IgD-negative memory B cell (primary cell): ENCODE measurements around the gene PRR7. TPM values are rescaled to one million over a fixed set of nuclear protein-coding genes. Genes with fewer than 3 reads are reported as not detected.

Experiments
- H3K27ac Mint-ChIP-seq, 3 donors: one replicate each; pipeline ENCODE4 v1.8.0; 2020 to 2022; ENCODE audit warnings: mild to moderate bottlenecking in 3 of 3, mixed read lengths in 3 of 3, moderate library complexity in 1 of 3
- H3K27me3 Mint-ChIP-seq: one replicate; pipeline ENCODE4 v1.8.0; 2021; ENCODE audit warnings: mixed read lengths
- H3K36me3 Mint-ChIP-seq: one replicate; pipeline ENCODE4 v1.8.0; 2020; ENCODE audit warnings: mild to moderate bottlenecking, mixed read lengths
- H3K4me1 Mint-ChIP-seq, 3 donors: one replicate each; pipeline ENCODE4 v1.8.0; 2020 to 2022; ENCODE audit warnings: mixed read lengths in 3 of 3, mild to moderate bottlenecking in 1 of 3
- H3K4me3 Mint-ChIP-seq, 4 donors: one replicate each; pipeline ENCODE4 v1.8.0; 2020 to 2022; ENCODE audit warnings: mild to moderate bottlenecking in 4 of 4, mixed read lengths in 4 of 4, moderate library complexity in 3 of 4
- H3K9me3 Mint-ChIP-seq, 3 donors: one replicate each; pipeline ENCODE4 v1.8.0; 2020 to 2021; ENCODE audit warnings: mixed read lengths in 3 of 3, mild to moderate bottlenecking in 1 of 3
- polyA plus RNA-seq: library from polyadenylated mRNA; unstranded; fragments of 300-500 nt; fragmentation: Illumina TruSeq; gene quantifications from one replicate; pipeline ENCODE4 v1.2.3, GENCODE V29; 2021

The PRR7 gene
- polyA plus RNA-seq, 1 donor from 2014 or later: 23.1 TPM

DNA sequence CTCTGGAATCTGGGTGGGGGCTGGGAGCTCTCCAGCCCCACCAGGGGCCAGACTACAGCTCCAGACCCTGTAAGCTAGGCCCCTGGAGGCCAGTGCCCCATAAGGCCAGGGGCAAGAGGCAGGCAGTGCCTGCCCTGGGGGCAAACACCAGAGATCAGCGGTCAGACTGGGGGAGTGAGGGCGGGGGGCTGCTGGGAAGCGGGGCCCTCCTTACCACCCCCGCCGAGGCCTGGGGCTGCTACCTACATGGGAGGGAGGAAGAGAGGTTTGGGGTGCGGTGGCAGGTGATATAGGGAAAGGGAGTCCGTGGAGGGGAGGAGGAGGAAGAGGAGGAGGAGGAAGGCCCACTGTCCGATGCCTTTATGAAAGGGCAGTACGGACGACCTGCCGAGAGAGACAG is 12.7 kb downstream of the PRR7 start:
- no peak overlapping the region for H3K4me3 Mint-ChIP-seq
- H3K4me1 Mint-ChIP-seq: peaks cover 4 to 6% (median 5%) of the 10 kb centered on the region in 3 donors
- no peaks in the 10 kb centered on the region for H3K9me3 Mint-ChIP-seq
- no peaks in the 10 kb centered on the region for H3K36me3 Mint-ChIP-seq
- peaks cover 2% of the 10 kb centered on the region for H3K27me3 Mint-ChIP-seq
- no peak overlapping the region for H3K27ac Mint-ChIP-seq

DNA sequence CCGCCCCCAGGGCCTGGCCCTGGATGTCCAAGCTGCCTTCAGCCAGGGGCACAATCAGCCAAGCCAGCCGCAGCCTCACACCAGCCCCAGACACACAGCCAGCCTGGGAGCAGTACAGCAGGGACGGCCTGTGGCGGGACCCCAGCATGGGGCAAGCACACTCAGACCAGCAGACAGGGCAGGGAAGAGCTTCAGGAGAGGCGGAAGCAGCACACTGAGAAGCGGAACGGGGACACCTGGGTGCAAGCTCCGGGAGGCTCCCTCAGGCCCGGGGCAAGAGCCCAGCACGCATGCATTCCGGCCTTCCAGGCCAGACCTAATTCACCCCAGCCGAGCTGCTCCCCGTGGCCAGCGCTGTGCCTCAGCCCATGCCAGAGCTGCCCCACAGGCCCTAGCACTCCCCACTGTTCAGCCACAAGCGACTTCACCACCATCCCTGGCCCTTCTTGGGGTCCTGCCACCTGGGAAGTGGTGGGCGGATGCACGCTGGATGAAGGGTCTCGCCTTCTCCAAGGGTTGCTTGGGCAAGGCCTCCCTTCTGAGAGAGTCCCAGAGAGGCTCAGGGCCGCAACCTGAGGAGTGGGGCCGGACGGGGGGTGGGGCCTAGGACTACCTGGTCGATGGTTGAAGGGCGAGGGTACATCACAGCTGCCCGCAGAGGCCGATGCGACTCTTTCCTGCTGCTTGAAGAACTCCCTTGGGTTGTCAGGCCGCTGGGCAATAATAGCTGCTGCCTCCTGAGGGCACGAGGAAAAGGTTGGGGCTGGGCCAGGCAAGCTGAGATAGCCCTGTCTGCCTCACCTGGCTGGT is 13.4 kb downstream of the PRR7 start:
- no peaks in the 10 kb centered on the region for H3K9me3 Mint-ChIP-seq
- H3K4me3 Mint-ChIP-seq: no peak overlapping the region
- H3K27me3 Mint-ChIP-seq: peaks cover 2% of the 10 kb centered on the region
- H3K27ac Mint-ChIP-seq: peak overlapping the region in 1 of 3 donors; percentile 88
- H3K4me1 Mint-ChIP-seq: peaks cover 4 to 6% (median 5%) of the 10 kb centered on the region in 3 donors
- H3K36me3 Mint-ChIP-seq: no peaks in the 10 kb centered on the region

DNA sequence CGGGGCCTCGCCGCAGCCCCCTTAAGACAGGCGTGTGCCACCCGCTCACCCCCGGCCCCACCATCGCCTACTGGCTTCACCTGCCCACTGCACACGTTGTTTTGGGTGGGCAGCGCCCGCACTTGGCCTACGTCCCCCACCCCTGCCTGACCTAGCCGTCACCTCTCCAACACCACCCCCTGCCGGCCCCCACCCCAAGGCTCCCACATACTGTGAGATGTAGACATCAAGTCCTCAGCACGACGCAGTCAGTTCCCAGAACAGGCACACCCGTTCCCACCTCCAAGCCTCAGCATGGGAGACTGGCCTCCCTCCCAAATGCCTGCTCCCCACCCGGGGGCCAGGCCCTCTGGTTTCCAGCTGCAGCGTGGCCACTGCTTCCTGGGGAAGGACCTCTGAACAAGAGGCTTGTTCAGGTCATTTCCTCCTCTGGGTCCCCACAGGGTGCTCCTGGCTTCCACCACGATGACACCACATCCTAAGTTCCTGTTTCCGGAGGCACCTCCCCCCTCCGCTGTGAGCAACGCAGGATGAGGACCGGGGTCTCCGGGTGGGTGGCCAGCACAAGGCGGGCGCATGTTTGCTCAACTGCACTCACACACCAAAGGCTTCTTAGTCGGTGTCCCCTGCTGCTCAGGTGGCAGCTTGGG is 15.5 kb downstream of the PRR7 start:
- H3K36me3 Mint-ChIP-seq: no peaks in the 10 kb centered on the region
- peaks cover 0 to 2% (median 0%) of the 10 kb centered on the region in 3 donors for H3K9me3 Mint-ChIP-seq
- peaks cover 3 to 4% (median 3%) of the 10 kb centered on the region in 3 donors for H3K4me1 Mint-ChIP-seq
- H3K4me3 Mint-ChIP-seq: peak overlapping the region in 1 of 4 donors; percentile 71
- H3K27ac Mint-ChIP-seq: no peak overlapping the region
- H3K27me3 Mint-ChIP-seq: peaks cover 2% of the 10 kb centered on the region

DNA sequence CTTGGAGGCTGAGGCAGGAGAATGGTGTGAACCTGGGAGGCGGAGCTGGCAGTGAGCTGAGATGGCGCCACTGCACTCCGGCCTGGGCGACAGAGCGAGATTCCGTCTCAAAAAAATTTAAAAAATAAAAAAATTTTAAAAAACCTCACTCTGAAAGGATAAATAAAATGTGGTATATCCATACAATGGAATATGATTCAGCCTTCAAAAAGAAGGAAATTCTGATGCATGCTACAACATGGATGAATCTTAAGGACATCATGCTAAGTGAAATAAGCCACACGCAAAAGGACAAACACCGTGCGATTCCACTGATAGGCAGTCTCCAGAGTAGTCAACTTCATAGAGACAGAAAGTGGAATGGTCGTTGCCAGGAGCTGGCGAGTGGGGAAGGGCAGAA is 18.4 kb downstream of the PRR7 start:
- Mint-ChIP-seq H3K4me3 (no peak overlapping the region), H3K36me3 (no peaks in the 10 kb centered on the region), H3K27ac (no peak overlapping the region), H3K9me3 (peaks cover 0 to 2% (median 0%) of the 10 kb centered on the region in 3 donors), H3K4me1 (no peaks in the 10 kb centered on the region), H3K27me3 (peaks cover 2% of the 10 kb centered on the region)

DNA sequence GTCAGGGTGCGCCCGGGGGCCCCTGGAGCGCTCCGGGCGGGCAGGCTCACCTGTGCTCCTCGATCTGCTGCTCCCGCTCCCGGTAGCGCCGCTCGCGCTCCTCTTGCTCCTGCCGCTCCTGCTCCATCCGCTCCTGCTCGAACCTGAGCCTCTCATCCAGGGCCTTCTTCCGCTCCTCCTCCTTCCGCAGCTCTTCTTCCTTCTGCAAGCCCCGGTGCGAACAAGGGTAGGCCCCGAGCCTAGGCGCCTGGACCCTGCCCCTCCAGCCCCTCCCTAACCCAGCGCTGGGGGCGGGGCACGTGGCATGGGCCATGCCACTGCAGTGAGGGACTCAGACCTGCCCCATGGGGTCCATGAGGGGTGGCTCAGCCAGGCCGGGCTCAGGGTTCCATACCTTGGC is 20.2 kb downstream of the PRR7 start:
- H3K4me1 Mint-ChIP-seq: no peaks in the 10 kb centered on the region
- peaks cover 0 to 2% (median 0%) of the 10 kb centered on the region in 3 donors for H3K9me3 Mint-ChIP-seq
- H3K4me3 Mint-ChIP-seq: no peak overlapping the region
- H3K27me3 Mint-ChIP-seq: peaks cover 2% of the 10 kb centered on the region
- H3K36me3 Mint-ChIP-seq: no peaks in the 10 kb centered on the region
- H3K27ac Mint-ChIP-seq: no peak overlapping the region

DNA sequence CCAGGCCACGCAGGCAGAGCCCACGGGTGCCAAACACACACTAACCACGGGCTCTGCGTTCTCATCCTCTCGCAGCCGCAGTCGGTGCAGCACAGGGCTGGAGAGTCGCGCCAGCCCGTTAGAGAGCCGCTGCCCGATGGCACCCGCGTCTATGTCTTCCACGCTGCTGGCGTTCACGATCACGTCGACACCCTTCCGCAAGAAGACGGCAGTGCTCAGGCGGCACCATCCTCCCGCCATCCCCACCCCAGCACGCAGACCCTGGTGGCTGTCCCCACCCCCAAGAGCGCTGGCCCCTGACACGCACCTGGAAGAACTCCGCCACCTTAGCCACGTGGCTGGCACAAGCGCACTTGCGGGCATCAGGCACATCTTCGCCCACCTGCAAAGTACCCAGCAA is 20.8 kb downstream of the PRR7 start:
- H3K27me3 Mint-ChIP-seq: peaks cover 2% of the 10 kb centered on the region
- H3K27ac Mint-ChIP-seq: no peak overlapping the region
- peaks cover 0 to 2% (median 0%) of the 10 kb centered on the region in 3 donors for H3K9me3 Mint-ChIP-seq
- no peaks in the 10 kb centered on the region for H3K4me1 Mint-ChIP-seq
- no peaks in the 10 kb centered on the region for H3K36me3 Mint-ChIP-seq
- no peak overlapping the region for H3K4me3 Mint-ChIP-seq

DNA sequence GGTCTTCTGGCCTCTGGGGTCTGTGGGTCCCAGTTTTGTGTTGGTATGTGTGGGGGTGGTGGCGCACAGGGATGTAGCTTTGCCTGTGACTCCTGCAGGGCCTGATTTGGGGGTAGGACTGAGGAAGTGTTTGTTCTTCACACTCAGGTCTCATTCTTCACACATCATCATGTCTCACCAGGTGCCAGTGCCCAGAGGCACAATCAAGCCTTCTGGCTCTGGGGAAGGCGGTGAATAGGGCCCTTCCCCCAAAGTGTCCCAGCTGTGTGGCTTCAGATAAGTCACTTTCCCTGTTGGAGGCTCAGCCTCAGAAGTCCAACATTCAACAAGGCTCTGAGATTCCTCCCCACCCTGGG is 21.7 kb downstream of the PRR7 start:
- no peak overlapping the region for H3K4me3 Mint-ChIP-seq
- no peaks in the 10 kb centered on the region for H3K27me3 Mint-ChIP-seq
- H3K36me3 Mint-ChIP-seq: no peaks in the 10 kb centered on the region
- peaks cover 0 to 2% (median 0%) of the 10 kb centered on the region in 3 donors for H3K9me3 Mint-ChIP-seq
- H3K4me1 Mint-ChIP-seq: no peaks in the 10 kb centered on the region
- H3K27ac Mint-ChIP-seq: peak overlapping the region in 1 of 3 donors; percentile 50

DNA sequence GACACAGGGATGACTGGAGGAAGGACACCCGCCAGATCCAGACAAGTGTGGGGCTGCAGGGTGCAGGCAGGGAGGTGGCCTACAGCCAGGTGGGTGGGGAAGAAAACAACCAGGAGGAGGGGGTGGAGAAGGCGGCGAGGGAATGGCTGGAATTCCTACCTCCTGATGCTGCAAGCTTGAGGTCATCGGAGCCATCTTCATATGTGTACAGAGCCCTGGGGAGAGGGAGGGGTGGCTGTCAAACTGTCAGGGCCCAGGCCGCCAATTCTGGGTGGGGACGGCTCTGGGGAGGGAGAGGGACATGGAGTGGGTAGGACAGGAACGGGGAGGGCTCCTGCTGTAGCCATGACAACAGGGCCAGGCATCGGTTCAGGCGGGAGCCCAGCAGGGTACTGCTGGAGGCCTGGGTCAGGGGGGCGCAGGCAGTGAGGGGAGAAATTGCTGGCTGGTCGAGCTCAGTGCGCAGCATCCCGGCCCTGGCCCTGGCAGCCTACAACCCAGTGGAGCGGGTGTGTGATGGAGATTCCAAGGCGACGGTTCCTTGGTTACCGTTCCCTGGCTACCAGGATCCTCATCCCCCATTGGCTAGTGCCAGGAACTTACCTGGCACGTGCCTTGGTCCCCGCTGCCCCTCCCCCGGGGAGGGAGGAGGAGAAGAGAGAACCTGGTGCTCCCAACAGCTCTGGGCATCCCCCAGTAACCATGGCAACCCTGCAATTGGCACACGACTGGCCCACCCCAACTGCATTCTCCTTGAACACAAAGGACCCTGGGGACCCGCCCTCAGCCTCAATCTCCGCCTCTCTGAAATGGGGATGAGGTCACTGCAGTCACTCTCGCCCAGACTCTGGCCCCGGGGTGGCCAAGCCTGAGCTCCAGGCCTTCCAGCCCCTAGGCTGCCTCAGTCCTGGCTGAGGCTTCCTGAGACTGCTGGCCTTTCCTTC is 22.3 kb downstream of the PRR7 start:
- Mint-ChIP-seq H3K27ac (no peak overlapping the region), H3K9me3 (peaks cover 0 to 2% (median 0%) of the 10 kb centered on the region in 3 donors), H3K27me3 (peaks cover 2% of the 10 kb centered on the region), H3K36me3 (no peaks in the 10 kb centered on the region), H3K4me3 (no peak overlapping the region), H3K4me1 (no peaks in the 10 kb centered on the region)

DNA sequence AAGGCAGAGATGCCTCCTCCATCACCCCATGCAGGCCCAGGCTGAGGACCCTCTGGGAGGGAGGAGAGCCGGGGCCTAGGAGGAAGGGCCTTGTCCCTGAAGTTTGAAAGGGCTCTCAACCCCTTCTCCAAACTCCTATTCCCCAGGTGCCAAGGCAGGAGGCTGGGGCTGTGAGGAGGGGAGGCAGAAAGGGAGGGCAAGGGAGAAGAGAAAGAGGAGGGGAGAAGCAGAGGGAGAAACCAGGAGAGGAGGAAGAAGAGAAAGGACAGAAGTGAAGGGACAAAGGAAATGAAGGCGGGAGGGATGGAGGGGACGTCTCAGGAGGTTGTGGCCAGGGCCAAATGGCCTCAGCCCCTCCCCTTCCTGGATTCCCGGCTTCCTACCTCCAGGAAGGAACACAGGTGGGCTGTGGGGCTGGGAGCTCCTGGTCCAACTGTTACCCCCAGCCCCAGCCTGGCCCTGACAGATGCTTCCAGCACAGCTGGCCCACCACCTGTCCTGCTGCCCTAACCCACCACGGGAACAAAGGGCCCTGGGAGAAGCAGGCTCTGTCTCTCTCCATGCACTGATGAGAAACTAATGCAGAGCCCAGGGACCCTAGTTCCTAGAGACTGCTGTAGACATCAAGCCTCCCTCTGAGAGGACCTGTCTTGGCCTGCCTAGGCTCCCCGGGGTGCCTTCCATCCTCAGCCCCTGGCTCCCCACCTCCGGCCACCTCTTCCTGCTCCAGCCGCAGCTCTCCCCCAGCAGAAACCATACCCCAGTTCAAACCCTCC is 23.3 kb downstream of the PRR7 start:
- Mint-ChIP-seq H3K9me3 (peaks cover 0 to 2% (median 2%) of the 10 kb centered on the region in 3 donors), H3K36me3 (no peaks in the 10 kb centered on the region), H3K4me3 (no peak overlapping the region), H3K4me1 (peaks cover 0 to 2% (median 1%) of the 10 kb centered on the region in 3 donors), H3K27me3 (peaks cover 5% of the 10 kb centered on the region), H3K27ac (no peak overlapping the region)

DNA sequence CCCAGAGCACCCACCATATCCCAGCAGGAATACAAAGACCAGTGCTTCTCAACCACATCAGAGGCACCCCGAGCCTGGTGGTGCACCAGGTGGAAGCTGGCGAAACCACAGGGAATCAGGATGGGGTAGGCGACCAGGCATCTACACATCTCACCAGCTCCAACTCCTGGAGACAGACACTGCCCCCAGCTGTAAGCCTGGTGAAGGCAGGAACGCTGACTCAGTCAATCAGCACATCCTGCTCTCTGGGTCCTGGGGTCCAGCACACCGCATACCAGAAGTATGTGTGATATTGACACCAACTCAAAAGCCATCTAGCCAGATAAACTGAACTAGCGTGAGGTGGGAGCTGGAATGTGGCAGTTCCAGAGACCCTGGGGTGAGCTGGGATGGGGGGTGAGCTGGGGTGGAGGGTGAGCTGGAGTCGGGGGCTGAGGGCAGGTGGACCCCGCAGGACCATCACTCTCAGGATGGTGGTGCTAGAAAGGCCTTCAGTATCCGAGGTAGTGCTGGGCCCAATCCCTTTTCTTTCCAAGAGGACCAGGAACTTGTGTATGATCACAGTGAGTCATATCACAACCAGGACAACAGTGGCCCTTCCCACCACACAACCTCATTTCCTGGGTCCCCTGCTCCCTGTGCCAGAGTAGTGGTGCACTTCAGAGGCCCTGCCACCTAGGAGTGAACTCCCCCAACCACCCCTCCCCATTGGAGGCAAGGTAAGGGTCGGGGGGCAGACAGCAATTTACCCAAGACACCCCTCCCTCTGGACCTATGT is 24.3 kb downstream of the PRR7 start:
- Mint-ChIP-seq H3K36me3 (no peaks in the 10 kb centered on the region), H3K27ac (peak overlapping the region in 1 of 3 donors; percentile 46), H3K9me3 (peaks cover 0 to 2% (median 0%) of the 10 kb centered on the region in 3 donors), H3K4me3 (peak overlapping the region in 1 of 4 donors; percentile 47), H3K4me1 (peaks cover 0 to 4% (median 2%) of the 10 kb centered on the region in 3 donors), H3K27me3 (peaks cover 5% of the 10 kb centered on the region)

DNA sequence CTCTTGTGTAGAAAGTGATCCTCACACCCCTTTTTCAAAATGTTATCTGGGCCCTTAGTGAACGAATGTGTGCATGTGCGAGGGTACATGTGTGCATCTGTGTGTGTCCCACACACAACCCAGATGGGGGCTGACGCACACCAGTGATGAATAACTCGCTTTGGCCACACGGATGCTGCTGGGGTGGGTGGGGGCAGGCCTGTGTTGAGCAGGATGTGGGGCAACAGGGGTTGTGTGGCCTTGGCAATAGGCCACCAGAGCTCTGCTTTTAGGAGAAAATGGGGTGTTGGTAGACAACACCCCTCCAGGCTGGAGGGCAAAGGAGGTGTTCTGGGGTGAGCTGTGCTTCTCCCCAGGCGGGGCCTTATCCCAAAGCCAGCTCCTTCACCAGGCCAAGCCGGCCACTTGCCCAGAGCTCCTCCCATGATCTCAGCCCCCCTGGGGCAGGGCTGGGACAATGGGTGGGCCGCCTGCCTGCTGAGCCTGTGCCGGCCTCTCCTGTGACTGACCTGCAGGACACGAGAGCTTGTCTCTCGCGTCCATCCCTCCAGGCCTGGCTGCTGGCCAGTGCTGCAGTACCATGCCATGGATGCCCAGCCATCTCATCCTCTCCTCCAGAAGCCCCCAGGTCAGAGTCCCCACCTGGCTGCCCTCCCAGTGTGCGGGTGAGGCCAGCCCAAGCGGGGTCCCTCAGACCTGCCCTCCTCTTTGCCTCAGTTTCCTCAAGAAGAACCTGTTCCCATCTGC is 25.2 kb downstream of the PRR7 start:
- peaks cover 0 to 2% (median 0%) of the 10 kb centered on the region in 3 donors for H3K9me3 Mint-ChIP-seq
- no peaks in the 10 kb centered on the region for H3K36me3 Mint-ChIP-seq
- H3K27me3 Mint-ChIP-seq: peaks cover 5% of the 10 kb centered on the region
- H3K27ac Mint-ChIP-seq: peak overlapping the region in 1 of 3 donors; percentile 81
- H3K4me1 Mint-ChIP-seq: peaks cover 0 to 4% (median 2%) of the 10 kb centered on the region in 3 donors
- H3K4me3 Mint-ChIP-seq: peak overlapping the region; percentile 17 to 79 (median 36)

DNA sequence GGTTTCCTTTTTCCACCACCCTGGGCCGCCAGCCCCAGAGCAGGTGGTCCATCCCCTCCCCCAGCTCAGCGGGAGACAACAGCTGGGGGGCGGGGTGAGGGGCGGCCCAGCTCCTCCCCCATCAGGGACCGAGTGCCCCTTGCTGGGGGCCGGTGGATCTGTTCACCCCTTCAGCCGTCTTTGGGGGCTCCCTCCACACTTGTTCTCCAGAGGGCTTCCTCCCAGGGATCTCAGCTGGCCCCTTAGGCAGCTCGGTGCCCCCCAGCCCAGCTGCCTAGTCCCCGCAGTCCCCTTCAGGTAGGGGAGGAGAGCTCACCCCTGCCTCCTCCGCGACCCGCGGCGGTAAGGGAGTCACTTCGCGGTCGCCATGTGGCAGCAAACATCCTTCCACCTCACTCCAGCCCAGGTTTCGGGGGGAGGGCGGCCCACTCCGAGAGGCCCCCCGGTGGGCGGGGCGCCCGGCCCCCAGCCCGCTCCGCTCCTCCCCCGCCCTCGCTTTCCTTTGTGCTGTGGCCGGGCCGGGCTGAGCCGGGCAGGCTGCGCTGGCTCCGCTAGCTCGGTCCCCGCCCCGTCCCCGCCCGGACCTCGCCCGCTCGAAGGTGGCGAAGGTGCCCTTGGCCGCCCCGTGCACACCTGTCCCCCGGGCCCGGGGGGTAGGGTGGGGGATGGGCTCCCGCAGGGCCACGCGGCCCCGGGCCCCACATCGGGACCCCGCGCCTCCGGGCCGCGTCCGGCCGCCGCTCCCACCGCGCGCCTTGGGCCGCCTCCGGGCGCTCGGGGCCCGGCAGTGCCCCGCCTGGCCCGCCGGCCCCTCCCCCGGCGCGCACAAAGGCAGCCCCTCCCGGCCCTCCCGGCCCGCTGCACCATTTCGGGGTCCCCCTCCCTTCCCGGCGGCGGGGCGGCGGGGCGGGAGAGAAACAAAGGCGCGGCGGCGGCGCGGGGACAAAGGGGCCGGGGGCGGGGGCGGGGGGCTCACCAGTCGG is 26.1 kb downstream of the PRR7 start:
- Mint-ChIP-seq H3K27me3 (peaks cover 5% of the 10 kb centered on the region), H3K4me3 (peak overlapping the region; percentile 35 to 79 (median 66)), H3K9me3 (peaks cover 0 to 2% (median 0%) of the 10 kb centered on the region in 3 donors), H3K27ac (no peak overlapping the region), H3K36me3 (no peaks in the 10 kb centered on the region), H3K4me1 (peaks cover 0 to 4% (median 2%) of the 10 kb centered on the region in 3 donors)
